Vagina (tissue), 2 donors: ENCODE measurements around the gene CHMP4B.

ENCODE experiments used
- POLR2A ChIP-seq, 2 donors: fragments of 450-650 bp; IDR thresholded peaks; one replicate each; pipeline ENCODE4 v1.6.1; 2017; ENCODE audit warnings: antibody characterized with exemption in 2 of 2, mild to moderate bottlenecking in 2 of 2, moderate library complexity in 2 of 2
- POLR2AphosphoS5 ChIP-seq, 2 donors: sonication (generic); formaldehyde crosslinking; IDR thresholded peaks; one replicate each; pipeline ENCODE4 v1.9.0; 2017; ENCODE audit warnings: antibody characterized with exemption in 2 of 2, mild to moderate bottlenecking in 2 of 2, low read depth in 1 of 2; ENCODE audit not compliant: insufficient read depth in 1 of 2
- TF ChIP-seq, protein P1 (sequence below), 3 experiments: fragments of 450-650 bp in 2 of 3; fragments of 200-600 bp in 1 of 3; sonication (generic) in 1 of 3; IDR thresholded peaks; one replicate each; pipeline ENCODE4 v1.5.1; 2017 to 2019; ENCODE audit warnings: antibody characterized with exemption in 3 of 3, mild to moderate bottlenecking in 2 of 3, moderate library complexity in 2 of 3

DNA sequence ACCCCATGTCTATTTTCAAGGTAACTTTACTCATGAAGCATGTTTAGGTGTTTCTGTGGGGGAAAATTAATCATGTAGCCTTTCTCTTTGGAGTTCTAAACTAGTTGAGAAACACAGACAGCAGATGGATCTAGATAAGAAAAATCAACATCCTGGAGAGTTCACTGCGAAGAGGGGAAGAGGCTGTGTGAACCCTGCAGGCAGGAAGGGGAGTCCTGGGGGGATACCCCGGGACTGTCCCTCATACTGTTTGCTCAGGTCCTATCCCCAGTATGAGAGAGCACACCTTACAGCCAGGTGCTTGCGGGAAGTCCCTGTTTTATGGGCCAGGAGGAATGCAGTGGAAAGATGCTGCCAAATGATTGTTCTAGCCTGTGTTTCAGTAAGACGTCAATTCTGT is 32.7 kb downstream of the CHMP4B start:
- TF ChIP-seq, protein P1, sequence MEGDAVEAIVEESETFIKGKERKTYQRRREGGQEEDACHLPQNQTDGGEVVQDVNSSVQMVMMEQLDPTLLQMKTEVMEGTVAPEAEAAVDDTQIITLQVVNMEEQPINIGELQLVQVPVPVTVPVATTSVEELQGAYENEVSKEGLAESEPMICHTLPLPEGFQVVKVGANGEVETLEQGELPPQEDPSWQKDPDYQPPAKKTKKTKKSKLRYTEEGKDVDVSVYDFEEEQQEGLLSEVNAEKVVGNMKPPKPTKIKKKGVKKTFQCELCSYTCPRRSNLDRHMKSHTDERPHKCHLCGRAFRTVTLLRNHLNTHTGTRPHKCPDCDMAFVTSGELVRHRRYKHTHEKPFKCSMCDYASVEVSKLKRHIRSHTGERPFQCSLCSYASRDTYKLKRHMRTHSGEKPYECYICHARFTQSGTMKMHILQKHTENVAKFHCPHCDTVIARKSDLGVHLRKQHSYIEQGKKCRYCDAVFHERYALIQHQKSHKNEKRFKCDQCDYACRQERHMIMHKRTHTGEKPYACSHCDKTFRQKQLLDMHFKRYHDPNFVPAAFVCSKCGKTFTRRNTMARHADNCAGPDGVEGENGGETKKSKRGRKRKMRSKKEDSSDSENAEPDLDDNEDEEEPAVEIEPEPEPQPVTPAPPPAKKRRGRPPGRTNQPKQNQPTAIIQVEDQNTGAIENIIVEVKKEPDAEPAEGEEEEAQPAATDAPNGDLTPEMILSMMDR (IDR thresholded peaks at IDR 0.05): no peak
- TF ChIP-seq POLR2A (IDR thresholded peaks at IDR 0.05) (no peak), POLR2AphosphoS5 (IDR thresholded peaks at IDR 0.05; ENCODE audit: insufficient read depth in 1 of 2, low read depth in 1 of 2) (no peak)
